Chondrocyte (in vitro differentiated cells): ENCODE data around the gene AQP5. TPM values are rescaled to one million over a fixed set of nuclear protein-coding genes. Genes with fewer than 3 reads are reported as not detected.

Source experiments
- DNase-seq: peaks from one replicate; pipeline ENCODE4 v3.0.0; 2021; ENCODE audit warnings: mixed read lengths, low spot score
- H3K27ac Mint-ChIP-seq: one replicate; pipeline ENCODE4 v1.8.0; 2021; ENCODE audit warnings: mild to moderate bottlenecking, moderate library complexity, mixed read lengths; ENCODE audit not compliant: unreplicated experiment
- H3K27me3 Mint-ChIP-seq: 2 replicates; pipeline ENCODE4 v1.8.0; 2021; ENCODE audit warnings: low read depth, mixed read lengths
- H3K36me3 Mint-ChIP-seq: 2 replicates; pipeline ENCODE4 v1.8.0; 2021; ENCODE audit warnings: low read depth, mixed read lengths
- H3K4me1 Mint-ChIP-seq: 2 replicates; pipeline ENCODE4 v1.8.0; 2021; ENCODE audit warnings: low read depth, mild to moderate bottlenecking, mixed read lengths
- H3K4me3 Mint-ChIP-seq: one replicate; pipeline ENCODE4 v1.8.0; 2021; ENCODE audit warnings: mild to moderate bottlenecking, moderate library complexity, mixed read lengths; ENCODE audit not compliant: unreplicated experiment
- H3K9me3 Mint-ChIP-seq: 2 replicates; pipeline ENCODE4 v1.8.0; 2021; ENCODE audit warnings: low read depth, mixed read lengths
- CTCF ChIP-seq: fragments of 200-600 bp; sonication (generic); IDR thresholded peaks from 2 replicates; pipeline ENCODE4 v1.5.0; 2021; ENCODE audit warnings: antibody characterized with exemption, mild to moderate bottlenecking, moderate library complexity
- total RNA-seq: library from RNA; stranded (reverse); gene quantifications from 3 replicates; pipeline ENCODE4 v1.2.1, GENCODE V29; 2021

AQP5 gene
- total RNA-seq, 1 donor from 2014 or later = 0.20 TPM

GRCh38 chr12:49943625-49943960 lies 18.1 kb upstream of the AQP5 start:
- no peak for DNase-seq
- H3K36me3 Mint-ChIP-seq = no peaks in the 10 kb centered on the region
- peaks cover 12% of the 10 kb centered on the region for H3K4me1 Mint-ChIP-seq
- no peak overlapping the region for H3K27ac Mint-ChIP-seq
- no peak for TF ChIP-seq CTCF
- H3K9me3 Mint-ChIP-seq = no peaks in the 10 kb centered on the region
- H3K27me3 Mint-ChIP-seq = no peaks in the 10 kb centered on the region
- H3K4me3 Mint-ChIP-seq = no peak overlapping the region

DNA sequence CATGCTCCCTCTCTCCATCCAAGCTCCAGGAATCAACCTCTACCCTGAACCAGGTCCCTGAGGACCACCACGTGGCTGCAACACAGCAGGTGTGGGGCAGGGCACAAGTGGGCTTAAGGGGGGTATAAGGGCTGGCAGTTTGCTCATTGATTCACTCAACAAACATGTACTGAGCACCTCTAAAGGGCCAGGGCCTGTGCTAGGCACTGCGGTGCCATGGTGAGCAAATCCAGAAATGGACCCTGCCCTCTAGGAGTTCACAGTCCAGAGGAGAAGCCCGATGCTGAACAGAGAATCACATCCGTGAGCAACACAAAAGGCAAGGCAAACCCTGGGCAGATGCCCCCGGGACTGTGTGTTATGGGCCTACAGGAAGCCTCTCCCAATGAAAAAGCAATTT lies 17.6 kb upstream of the AQP5 start:
- no peak for DNase-seq
- Mint-ChIP-seq H3K27ac (no peak overlapping the region), H3K9me3 (no peaks in the 10 kb centered on the region), H3K36me3 (no peaks in the 10 kb centered on the region), H3K4me3 (no peak overlapping the region), H3K4me1 (peaks cover 12% of the 10 kb centered on the region), H3K27me3 (no peaks in the 10 kb centered on the region)
- no peak for TF ChIP-seq CTCF

GRCh38 chr12:49944718-49945117 lies 17.0 kb upstream of the AQP5 start:
- no peak overlapping the region for H3K4me3 Mint-ChIP-seq
- H3K27ac Mint-ChIP-seq = no peak overlapping the region
- H3K9me3 Mint-ChIP-seq = no peaks in the 10 kb centered on the region
- no peaks in the 10 kb centered on the region for H3K36me3 Mint-ChIP-seq
- TF ChIP-seq CTCF = no peak
- DNase-seq = no peak
- no peaks in the 10 kb centered on the region for H3K27me3 Mint-ChIP-seq
- peaks cover 12% of the 10 kb centered on the region for H3K4me1 Mint-ChIP-seq

- peak overlapping the region; percentile 68 for H3K4me3 Mint-ChIP-seq
- H3K4me1 Mint-ChIP-seq = peaks cover 12% of the 10 kb centered on the region
- TF ChIP-seq CTCF = peak; percentile 98
- no peaks in the 10 kb centered on the region for H3K9me3 Mint-ChIP-seq
- no peaks in the 10 kb centered on the region for H3K27me3 Mint-ChIP-seq
- peak overlapping the region; percentile 84 for H3K27ac Mint-ChIP-seq
- H3K36me3 Mint-ChIP-seq = no peaks in the 10 kb centered on the region
- DNase-seq = no peak
Measured at GRCh38 chr12:49945394-49946080, 16.1 kb upstream of the AQP5 start.

GRCh38 chr12:49946086-49946485 lies 15.6 kb upstream of the AQP5 start:
- Mint-ChIP-seq H3K27ac (no peak overlapping the region), H3K4me1 (peaks cover 12% of the 10 kb centered on the region), H3K9me3 (no peaks in the 10 kb centered on the region), H3K27me3 (no peaks in the 10 kb centered on the region), H3K36me3 (no peaks in the 10 kb centered on the region), H3K4me3 (no peak overlapping the region)
- no peak for TF ChIP-seq CTCF
- no peak for DNase-seq
